ENCODE measurements around the gene RELN.

Gene RELN

GRCh38 chr7:103628742-103629141 lies 360.7 kb downstream of the RELN start:
- H3K4me1 ChIP-seq (ENCODE audit: control insufficient read depth in 1 of 2, insufficient read depth in 1 of 2, low read depth in 1 of 2, low read length in 1 of 2) = no peaks in the 10 kb centered on the region
- H3K27ac ChIP-seq = no peak overlapping the region
- no peaks in the 10 kb centered on the region for H3K36me3 ChIP-seq
- no peak overlapping the region for H3K4me3 ChIP-seq (ENCODE audit: low read depth in 1 of 2, low read length in 1 of 2)
- TF ChIP-seq CTCF (IDR thresholded peaks at IDR 0.05) = no peak
- H3K27me3 ChIP-seq = no peaks in the 10 kb centered on the region
- H3K9me3 ChIP-seq = no peaks in the 10 kb centered on the region

DNA sequence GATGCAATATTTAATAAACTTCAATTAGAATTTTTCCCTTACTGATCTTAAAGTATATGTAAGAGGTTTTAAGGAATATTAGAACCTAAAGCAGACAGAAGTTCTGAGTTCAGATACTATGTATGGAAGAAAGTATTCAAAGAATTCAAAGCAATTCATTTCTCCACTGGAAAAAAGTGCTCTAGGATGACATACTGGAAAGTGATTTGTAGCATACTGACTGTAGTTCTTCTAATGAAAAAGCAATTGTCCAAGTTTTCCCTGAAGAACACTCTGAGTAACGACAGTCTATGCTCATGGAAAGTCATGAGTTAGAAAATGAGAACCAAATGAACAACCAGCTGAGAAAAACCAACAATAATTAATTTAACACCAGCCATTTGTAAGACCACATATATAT lies 362.7 kb downstream of the RELN start:
- H3K27ac ChIP-seq = no peak overlapping the region
- no peaks in the 10 kb centered on the region for H3K36me3 ChIP-seq
- no peaks in the 10 kb centered on the region for H3K9me3 ChIP-seq
- no peaks in the 10 kb centered on the region for H3K4me1 ChIP-seq (ENCODE audit: control insufficient read depth in 1 of 2, insufficient read depth in 1 of 2, low read depth in 1 of 2, low read length in 1 of 2)
- no peak for TF ChIP-seq CTCF (IDR thresholded peaks at IDR 0.05)
- no peaks in the 10 kb centered on the region for H3K27me3 ChIP-seq
- H3K4me3 ChIP-seq (ENCODE audit: low read depth in 1 of 2, low read length in 1 of 2) = no peak overlapping the region

DNA sequence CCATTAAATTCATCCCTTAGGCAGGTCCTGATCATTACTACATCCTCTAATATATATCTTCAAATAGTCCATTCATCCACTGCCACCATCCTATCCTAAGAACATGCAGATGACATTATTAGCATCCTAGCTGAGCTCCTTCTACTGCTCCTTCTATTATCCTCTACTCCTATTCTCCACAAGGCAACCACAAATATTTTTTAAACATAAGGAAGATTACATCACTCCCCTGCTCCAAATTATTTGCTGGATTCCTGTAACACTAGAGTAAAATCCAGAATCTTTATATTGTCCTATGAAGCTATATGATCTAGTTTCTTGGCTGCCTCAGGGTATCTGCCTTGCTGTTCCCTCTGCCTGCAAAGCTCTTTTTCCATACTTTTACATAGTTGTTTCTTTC lies 367.2 kb downstream of the RELN start:
- Histone ChIP-seq H3K4me1 (ENCODE audit: control insufficient read depth in 1 of 2, insufficient read depth in 1 of 2, low read depth in 1 of 2, low read length in 1 of 2) (no peaks in the 10 kb centered on the region), H3K27ac (no peak overlapping the region), H3K9me3 (no peaks in the 10 kb centered on the region), H3K27me3 (no peaks in the 10 kb centered on the region), H3K36me3 (no peaks in the 10 kb centered on the region), H3K4me3 (ENCODE audit: low read depth in 1 of 2, low read length in 1 of 2) (no peak overlapping the region)
- no peak for TF ChIP-seq CTCF (IDR thresholded peaks at IDR 0.05)

- H3K27ac ChIP-seq = no peak overlapping the region
- TF ChIP-seq CTCF (IDR thresholded peaks at IDR 0.05) = no peak
- no peaks in the 10 kb centered on the region for H3K36me3 ChIP-seq
- H3K4me3 ChIP-seq (ENCODE audit: low read depth in 1 of 2, low read length in 1 of 2) = no peak overlapping the region
- H3K27me3 ChIP-seq = no peaks in the 10 kb centered on the region
- no peaks in the 10 kb centered on the region for H3K9me3 ChIP-seq
- no peaks in the 10 kb centered on the region for H3K4me1 ChIP-seq (ENCODE audit: control insufficient read depth in 1 of 2, insufficient read depth in 1 of 2, low read depth in 1 of 2, low read length in 1 of 2)
Observed at GRCh38 chr7:103613655-103614642, 375.5 kb downstream of the RELN start.

- Histone ChIP-seq H3K9me3 (no peaks in the 10 kb centered on the region), H3K27me3 (no peaks in the 10 kb centered on the region), H3K36me3 (no peaks in the 10 kb centered on the region), H3K27ac (no peak overlapping the region), H3K4me3 (ENCODE audit: low read depth in 1 of 2, low read length in 1 of 2) (no peak overlapping the region), H3K4me1 (ENCODE audit: control insufficient read depth in 1 of 2, insufficient read depth in 1 of 2, low read depth in 1 of 2, low read length in 1 of 2) (no peaks in the 10 kb centered on the region)
- TF ChIP-seq CTCF (IDR thresholded peaks at IDR 0.05) = no peak
Observed at GRCh38 chr7:103609778-103610177, 379.7 kb downstream of the RELN start.

Data from neutrophil (primary cell).